ENCODE data around the gene NEB.

NEB gene

DNA sequence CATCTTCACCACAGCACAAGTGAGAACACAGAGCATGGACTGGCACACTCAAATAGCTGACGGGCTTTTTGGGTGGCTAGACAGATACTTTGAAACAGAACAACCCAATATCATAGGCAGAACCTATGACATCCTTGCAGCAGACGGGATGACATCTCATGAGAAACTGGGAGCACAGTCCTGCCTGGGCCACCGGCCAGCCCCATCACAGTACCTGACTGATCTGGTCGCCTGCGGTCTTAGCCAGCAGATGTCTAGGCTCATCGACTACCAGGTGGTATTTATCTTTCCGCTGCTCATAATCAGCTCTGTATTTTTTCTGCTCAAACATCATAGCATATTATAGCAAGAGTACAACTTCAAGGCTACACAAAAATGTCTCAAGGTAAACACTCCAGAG, 200.3 kb downstream of the NEB start:
- DNase-seq: no peak

- DNase-seq: no peak
Observed at GRCh38 chr2:151533127-151533526, 201.1 kb downstream of the NEB start.

DNA sequence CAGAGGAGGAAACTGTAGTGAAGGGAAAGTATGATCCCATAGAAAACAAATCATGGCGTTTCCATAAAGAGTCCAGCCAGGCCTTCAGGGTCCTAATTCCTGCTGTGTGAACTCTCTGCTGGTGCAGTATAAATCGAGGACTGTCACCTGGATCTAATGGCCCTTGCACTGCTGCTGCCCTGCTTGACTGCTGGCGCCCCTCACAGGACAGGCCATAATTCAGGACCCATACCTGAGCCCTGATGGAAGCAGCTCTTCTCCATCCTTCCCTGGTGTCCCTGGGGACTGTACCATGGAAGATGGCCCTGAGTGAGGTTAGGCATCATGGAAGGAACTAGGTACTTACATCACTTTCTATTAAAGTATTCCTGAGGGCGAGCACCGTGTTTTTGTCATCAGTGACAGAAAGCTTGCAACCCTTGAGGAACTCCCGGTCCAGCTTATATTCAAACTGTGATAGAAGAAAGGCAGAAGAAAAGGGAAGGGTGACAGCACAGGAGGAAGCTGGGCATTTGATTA, 207.6 kb downstream of the NEB start:
- DNase-seq: no peak

- DNase-seq: no peak
Observed at GRCh38 chr2:151525821-151526373, 208.4 kb downstream of the NEB start.

- no peak for DNase-seq
Observed at GRCh38 chr2:151523850-151524249, 210.4 kb downstream of the NEB start.

- no peak for DNase-seq
Observed at GRCh38 chr2:151522556-151522955, 211.7 kb downstream of the NEB start.

DNA sequence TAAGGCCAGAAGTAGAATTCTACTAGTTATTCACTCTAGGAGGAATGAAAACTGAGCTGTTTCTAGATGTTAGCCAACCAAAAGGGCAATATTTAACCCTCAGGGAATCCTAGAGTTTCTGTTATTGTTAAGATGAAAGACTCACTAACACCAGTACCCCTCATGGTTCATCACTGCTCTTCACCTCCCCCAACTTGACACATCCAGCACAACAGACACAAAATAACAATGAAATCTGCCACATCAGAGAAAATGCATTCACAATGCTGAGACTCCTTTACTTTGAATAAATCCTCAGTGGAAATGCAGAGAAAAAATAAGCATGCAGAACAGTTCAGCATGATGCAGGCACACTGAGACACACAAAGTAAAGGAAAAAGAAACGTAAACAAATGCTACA, 213.3 kb downstream of the NEB start:
- DNase-seq: no peak

DNA sequence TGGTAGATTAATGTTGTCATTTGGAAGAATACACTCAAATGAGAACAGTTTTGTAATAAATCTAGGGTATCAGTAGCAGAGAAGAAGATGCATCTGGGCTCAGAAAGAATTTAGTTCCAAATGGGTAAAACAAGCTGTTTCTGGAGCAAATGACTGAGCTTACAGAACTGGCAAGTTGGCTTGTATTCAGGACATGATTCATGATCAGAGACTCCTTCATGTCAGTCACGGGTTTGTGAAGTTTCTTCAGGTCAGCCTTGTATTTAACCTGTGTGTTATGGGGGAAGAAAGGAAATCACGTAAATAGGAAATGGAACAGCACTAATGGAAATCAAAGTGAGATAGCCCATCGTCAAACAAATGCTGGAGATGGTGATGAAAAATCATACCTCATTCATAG, 215.5 kb downstream of the NEB start:
- no peak for DNase-seq

DNA sequence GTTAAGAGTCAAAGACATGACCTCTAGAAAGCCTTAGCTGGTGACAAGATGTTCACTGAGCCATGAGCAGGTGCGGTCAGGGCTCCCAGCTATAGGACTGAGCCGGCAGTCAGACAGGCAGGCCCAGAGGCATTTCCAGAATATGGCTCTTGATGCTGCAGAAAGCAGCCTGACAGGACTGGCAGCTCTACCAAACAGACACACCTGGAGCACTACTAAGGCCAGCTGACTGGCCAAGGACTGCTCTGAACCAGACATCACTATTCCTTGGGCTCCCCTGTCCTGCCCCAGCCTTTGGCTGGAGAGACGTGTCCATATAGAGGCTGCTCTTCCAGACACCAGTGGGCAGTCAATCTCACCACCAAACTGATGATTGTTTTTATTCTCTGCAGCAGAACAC, 225.8 kb downstream of the NEB start:
- DNase-seq: no peak

GRCh38 chr2:151506170-151506569, 228.1 kb downstream of the NEB start:
- DNase-seq: no peak

GRCh38 chr2:151498178-151498577, 236.1 kb downstream of the NEB start:
- no peak for DNase-seq

DNA sequence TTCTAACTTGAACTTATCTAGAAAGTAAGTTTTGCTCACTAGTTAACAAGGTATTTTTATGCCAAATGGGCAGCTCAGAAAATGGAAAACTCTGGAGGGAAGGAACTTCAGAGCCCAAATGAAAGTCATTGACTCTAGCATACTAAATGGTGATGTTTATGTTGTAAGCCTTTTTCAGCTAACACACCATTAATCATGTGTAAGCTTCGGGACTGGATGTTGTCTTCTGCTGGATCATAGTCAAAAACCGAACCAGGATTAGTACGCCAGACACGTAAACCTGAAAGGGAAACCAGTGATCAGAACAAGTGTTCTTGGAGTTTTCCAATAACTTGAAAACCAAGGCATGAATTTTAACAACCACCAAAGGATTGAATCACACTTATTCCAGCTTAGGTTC, 242.8 kb downstream of the NEB start:
- no peak for DNase-seq

GRCh38 chr2:151490276-151490675, 244.0 kb downstream of the NEB start:
- DNase-seq: no peak

DNA sequence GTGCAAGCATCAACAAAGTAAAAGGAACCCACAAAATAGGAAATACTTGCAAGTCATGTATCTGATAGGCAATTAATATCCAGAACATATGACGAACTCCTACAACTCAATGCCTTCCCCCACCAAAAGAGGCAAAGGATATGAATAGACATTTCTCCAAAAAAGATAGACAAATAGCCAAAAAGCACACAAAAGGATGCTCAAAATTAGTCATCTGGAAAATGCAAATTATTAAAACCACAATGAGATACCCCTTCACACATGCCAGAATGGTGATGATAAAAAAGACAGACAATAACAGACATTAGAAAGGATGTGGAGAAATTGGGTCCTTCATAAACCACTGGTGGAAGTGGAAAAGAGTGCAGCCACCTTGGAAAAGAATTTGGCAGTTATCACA, 248.2 kb downstream of the NEB start:
- DNase-seq: no peak

GRCh38 chr2:151484100-151484499, 250.2 kb downstream of the NEB start:
- no peak for DNase-seq

GRCh38 chr2:151483546-151483945, 250.7 kb downstream of the NEB start:
- DNase-seq: no peak

GRCh38 chr2:151482171-151482725, 252.0 kb downstream of the NEB start:
- no peak for DNase-seq

DNA sequence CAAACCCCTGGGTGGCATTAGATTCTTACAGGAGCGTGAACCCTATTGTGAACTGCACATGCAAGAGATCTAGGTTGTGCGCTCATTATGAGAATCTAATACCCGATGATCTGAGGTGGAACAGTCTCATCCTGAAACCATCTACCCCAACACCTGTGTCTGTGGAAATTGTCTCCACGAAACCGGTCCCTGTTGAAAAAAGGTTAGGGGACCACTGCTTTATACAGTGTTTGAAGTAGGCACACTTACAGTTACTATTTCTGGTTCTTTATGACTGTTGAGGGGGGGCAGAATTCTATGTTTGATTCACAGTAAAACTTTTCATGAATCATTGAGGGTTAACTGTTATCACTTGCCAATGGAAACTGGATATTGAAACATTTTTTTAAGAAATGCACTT, 252.5 kb downstream of the NEB start:
- no peak for DNase-seq

DNA sequence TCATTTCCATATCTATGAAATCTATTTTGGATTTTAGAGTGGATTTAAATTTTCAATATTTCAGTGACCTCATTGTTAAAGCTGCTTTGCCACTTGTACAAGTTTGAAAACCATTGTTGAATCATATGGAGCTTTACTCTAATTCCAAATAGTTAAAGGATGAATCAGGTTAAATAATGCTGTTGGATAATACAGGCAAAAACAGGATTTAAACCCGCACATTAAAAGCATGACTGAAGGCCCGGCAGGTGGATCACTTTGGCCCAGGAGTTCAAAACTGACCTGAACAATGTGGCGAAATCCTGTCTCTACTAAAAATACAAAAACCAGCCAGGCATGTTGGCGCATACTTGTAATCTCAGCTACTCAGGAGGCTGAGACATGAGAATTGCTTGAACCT, 256.3 kb downstream of the NEB start:
- no peak for DNase-seq

DNA sequence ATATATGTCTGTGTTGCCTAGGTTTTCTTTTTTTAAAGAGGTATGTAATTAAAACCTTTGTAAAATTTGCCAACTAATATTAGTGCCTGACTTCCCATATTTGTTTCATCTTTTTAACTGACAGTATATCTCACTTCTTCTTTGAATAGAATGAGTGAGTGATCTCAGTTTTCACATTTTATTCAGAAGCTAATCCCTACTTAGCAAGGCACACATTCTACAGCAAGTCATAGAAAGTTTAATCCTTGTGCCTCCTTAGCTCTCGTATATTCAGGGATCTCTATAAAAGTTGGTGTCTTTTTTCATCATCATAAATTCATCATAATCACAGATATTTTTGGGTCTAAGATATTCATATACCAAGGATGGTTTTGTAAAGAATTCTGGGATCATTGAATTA, 258.0 kb downstream of the NEB start:
- DNase-seq: no peak

- DNase-seq: no peak
Observed at GRCh38 chr2:151475071-151475470, 259.2 kb downstream of the NEB start.

- DNase-seq: no peak
Observed at GRCh38 chr2:151472966-151473365, 261.3 kb downstream of the NEB start.

- no peak for DNase-seq
Observed at GRCh38 chr2:151470556-151470955, 263.7 kb downstream of the NEB start.

DNA sequence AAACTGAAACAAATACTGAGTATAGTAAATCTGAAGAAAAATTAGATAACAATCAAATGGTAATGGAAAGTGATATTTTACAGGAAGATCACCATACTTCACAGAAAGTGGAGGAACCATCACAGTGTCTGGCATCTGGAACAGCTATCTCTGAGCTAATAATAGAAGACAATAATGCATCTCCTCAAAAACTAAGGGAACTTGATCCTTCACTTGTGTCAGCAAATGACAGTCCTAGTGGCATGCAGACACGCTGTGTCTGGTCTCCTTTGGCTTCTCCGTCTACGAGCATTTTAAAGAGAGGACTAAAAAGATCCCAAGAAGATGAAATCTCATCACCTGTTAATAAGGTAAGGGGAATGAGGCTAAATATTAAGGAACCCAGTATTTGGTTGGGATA, 268.5 kb downstream of the NEB start:
- DNase-seq: no peak

- no peak for DNase-seq
Observed at GRCh38 chr2:151459358-151459757, 274.9 kb downstream of the NEB start.
